Choroid plexus epithelial cell (primary cell): Measurements from ENCODE around the gene TMC7.

ENCODE experiments used
- DNase-seq: peaks from one replicate; pipeline ENCODE4 v3.0.0-alpha.2; 2010; ENCODE audit warnings: low read depth
- H3K4me3 ChIP-seq: 2 replicates; pipeline ENCODE4 v1.5.1; 2011; ENCODE audit warnings: low read depth, mild to moderate bottlenecking, control low read depth, low read length, moderate library complexity
- TF ChIP-seq, protein P1 (sequence below): conservative IDR thresholded peaks from 2 replicates; pipeline ENCODE4 v1.5.1; 2011; ENCODE audit warnings: low read depth, mild to moderate bottlenecking, control low read depth, inconsistent platforms, low read length, moderate library complexity

The TMC7 gene

DNA sequence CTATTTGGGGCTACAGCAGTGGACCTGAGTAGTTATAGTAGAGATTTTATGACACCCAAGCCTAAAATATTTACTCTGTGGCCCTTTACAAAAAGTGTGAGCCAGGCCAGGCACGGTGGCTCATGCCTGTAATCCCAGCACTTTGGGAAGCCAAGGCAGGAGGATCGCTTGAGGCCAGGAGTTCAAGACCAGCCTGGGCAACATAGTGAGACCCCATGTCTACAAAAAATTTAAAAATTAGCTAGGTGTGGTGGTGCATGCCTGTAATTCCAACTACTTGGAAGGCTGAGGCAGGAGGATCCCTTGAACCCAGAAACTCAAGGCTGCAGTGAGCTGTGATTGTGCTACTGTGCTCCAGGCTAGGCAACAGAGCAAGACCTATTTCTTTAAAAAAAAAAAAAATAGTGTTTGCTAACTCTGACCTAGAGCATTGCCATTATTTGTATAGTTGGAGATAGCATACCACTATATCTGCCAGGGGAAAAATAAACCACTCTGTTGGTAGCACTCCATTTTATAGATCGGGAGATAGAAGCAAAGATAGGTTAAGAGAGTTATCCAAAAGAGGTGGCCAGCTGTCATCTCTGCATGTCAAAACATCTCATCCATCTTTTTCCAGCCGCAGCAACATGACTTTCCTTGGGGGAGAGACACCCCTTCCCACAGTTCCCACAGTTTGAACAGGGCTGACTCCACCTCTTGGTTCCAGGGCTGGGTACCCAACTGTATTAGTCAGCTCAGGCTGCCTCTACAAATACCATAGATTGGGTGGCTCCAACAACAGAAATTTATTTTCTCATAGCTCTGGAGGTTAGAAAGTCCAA is 127.0 kb downstream of the TMC7 start:
- H3K4me3 ChIP-seq, result no peak overlapping the region
- TF ChIP-seq, protein P1, sequence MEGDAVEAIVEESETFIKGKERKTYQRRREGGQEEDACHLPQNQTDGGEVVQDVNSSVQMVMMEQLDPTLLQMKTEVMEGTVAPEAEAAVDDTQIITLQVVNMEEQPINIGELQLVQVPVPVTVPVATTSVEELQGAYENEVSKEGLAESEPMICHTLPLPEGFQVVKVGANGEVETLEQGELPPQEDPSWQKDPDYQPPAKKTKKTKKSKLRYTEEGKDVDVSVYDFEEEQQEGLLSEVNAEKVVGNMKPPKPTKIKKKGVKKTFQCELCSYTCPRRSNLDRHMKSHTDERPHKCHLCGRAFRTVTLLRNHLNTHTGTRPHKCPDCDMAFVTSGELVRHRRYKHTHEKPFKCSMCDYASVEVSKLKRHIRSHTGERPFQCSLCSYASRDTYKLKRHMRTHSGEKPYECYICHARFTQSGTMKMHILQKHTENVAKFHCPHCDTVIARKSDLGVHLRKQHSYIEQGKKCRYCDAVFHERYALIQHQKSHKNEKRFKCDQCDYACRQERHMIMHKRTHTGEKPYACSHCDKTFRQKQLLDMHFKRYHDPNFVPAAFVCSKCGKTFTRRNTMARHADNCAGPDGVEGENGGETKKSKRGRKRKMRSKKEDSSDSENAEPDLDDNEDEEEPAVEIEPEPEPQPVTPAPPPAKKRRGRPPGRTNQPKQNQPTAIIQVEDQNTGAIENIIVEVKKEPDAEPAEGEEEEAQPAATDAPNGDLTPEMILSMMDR, result no peak
- DNase-seq, result no peak

DNA sequence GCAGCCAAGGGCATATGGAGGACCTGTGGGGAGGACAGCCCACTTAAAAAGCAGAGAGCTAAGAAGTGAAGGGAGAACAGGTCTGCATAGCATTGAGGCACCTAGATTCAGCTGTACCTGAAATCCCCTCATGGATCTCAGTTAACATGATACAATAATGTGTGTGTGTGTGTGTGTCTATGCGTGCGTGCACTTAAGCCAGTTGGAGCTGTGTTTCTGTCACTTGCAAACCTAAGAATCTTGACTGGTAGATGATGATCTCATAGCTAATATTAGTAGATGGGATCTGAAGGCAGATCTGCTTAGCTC is 128.3 kb downstream of the TMC7 start:
- H3K4me3 ChIP-seq, result no peak overlapping the region
- no peak for DNase-seq
- TF ChIP-seq, protein P1, result no peak
